HepG2 (cell line): ENCODE data around the gene CTDNEP1. TPM values are rescaled to one million over a fixed set of nuclear protein-coding genes. Genes with fewer than 3 reads are reported as not detected.

ENCODE experiments used
- AHDC1 ChIP-seq: sonication (generic); formaldehyde crosslinking; IDR thresholded peaks from 2 replicates; pipeline ENCODE4 v1.5.1; 2020; ENCODE audit warnings: mild to moderate bottlenecking, missing genetic modification reagents, borderline replicate concordance
- EP300 ChIP-seq, 3 experiments: sonication (generic) in 1 of 3; formaldehyde crosslinking in 1 of 3; IDR thresholded peaks; 2 replicates each; pipeline versions ENCODE4 v1.5.1 to v1.6.1; 2011 to 2020; ENCODE audit warnings: low read depth in 2 of 3, low read length in 2 of 3, borderline replicate concordance in 1 of 3, improper control_type of control experiment in 1 of 3, mild to moderate bottlenecking in 1 of 3, missing genetic modification reagents in 1 of 3, moderate library complexity in 1 of 3
- FOXK1 ChIP-seq: sonication (generic); formaldehyde crosslinking; IDR thresholded peaks from 2 replicates; pipeline ENCODE4 v1.4.0; 2020; ENCODE audit warnings: low read depth, missing genetic modification reagents, borderline replicate concordance
- FOXP1 ChIP-seq, 2 experiments: fragments of 450-650 bp in 1 of 2; IDR thresholded peaks; 2 replicates each; pipeline ENCODE4 v1.6.1; 2017 to 2018; ENCODE audit warnings: antibody characterized with exemption in 1 of 2
- GTF2F1 ChIP-seq: fragments of 150-350 bp; IDR thresholded peaks from 2 replicates; pipeline ENCODE4 v1.6.1; 2014; ENCODE audit warnings: low read length
- RFX5 ChIP-seq: IDR thresholded peaks from 2 replicates; pipeline ENCODE4 v1.6.1; 2011; ENCODE audit warnings: low read depth, low read length, improper control_type of control experiment
- RXRB ChIP-seq: IDR thresholded peaks from 2 replicates; pipeline ENCODE4 v1.6.1; 2016; ENCODE audit warnings: borderline replicate concordance, missing genetic modification reagents, missing compliant biosample characterization
- SNAPC2 ChIP-seq: sonication (generic); formaldehyde crosslinking; IDR thresholded peaks from 2 replicates; pipeline ENCODE4 v1.8.1; 2022; ENCODE audit warnings: mild to moderate bottlenecking, missing genetic modification reagents
- SP140L ChIP-seq: sonication (generic); formaldehyde crosslinking; IDR thresholded peaks from 2 replicates; pipeline ENCODE4 v1.4.0; 2020; ENCODE audit warnings: missing genetic modification reagents, borderline replicate concordance
- SRF ChIP-seq: IDR thresholded peaks from 2 replicates; pipeline ENCODE4 v1.6.1; 2011; ENCODE audit warnings: mild to moderate bottlenecking, low read depth, low read length, moderate library complexity
- ZNF549 ChIP-seq: sonication (generic); formaldehyde crosslinking; IDR thresholded peaks from 2 replicates; pipeline ENCODE4 v1.5.0; 2020; ENCODE audit warnings: missing genetic modification reagents
- ZNF609 ChIP-seq: sonication (generic); formaldehyde crosslinking; IDR thresholded peaks from 2 replicates; pipeline ENCODE4 v1.4.0; 2020; ENCODE audit warnings: mild to moderate bottlenecking, missing genetic modification reagents, borderline replicate concordance
- ZNF720 ChIP-seq: sonication (generic); formaldehyde crosslinking; IDR thresholded peaks from 2 replicates; pipeline ENCODE4 v1.4.0; 2020; ENCODE audit warnings: missing genetic modification reagents
- ZNF841 ChIP-seq: sonication (generic); formaldehyde crosslinking; IDR thresholded peaks from 2 replicates; pipeline ENCODE4 v1.8.1; 2023; ENCODE audit warnings: missing genetic modification reagents, borderline replicate concordance
- ZXDC ChIP-seq: sonication (generic); formaldehyde crosslinking; IDR thresholded peaks from 2 replicates; pipeline ENCODE4 v1.5.0; 2020; ENCODE audit warnings: mild to moderate bottlenecking, missing genetic modification reagents
- polyA plus RNA-seq, 8 experiments: library from polyadenylated mRNA; depleted of rRNA in 3 of 8; stranded (reverse) in 7 of 8; unstranded in 1 of 8; fragments of >200 nt; fragmentation: Illumina TruSeq in 4 of 8; extraction: Trizol in 4 of 8; gene quantifications; 2 replicates each; pipeline versions ENCODE4 v1.2.1 to v1.2.3, GENCODE V29; 2011 to 2016; ENCODE audit warnings: low read depth in 4 of 8, missing spikeins in 1 of 8, mixed read lengths in 1 of 8; ENCODE audit not compliant: insufficient read depth in 1 of 8
- total RNA-seq, 5 experiments: library from RNA; depleted of rRNA; stranded (reverse); fragments of >200 nt; fragmentation: Illumina TruSeq; extraction: Trizol; gene quantifications; 2 replicates each; pipeline ENCODE4 v1.2.3, GENCODE V29; 2016; ENCODE audit warnings: low read depth in 1 of 5

Gene CTDNEP1
- total and polyA plus RNA-seq, 2 of the 13 experiments (the other 11 are each of a cell fraction or from before 2014, with no cell fraction given): 19.8 to 118 TPM

DNA sequence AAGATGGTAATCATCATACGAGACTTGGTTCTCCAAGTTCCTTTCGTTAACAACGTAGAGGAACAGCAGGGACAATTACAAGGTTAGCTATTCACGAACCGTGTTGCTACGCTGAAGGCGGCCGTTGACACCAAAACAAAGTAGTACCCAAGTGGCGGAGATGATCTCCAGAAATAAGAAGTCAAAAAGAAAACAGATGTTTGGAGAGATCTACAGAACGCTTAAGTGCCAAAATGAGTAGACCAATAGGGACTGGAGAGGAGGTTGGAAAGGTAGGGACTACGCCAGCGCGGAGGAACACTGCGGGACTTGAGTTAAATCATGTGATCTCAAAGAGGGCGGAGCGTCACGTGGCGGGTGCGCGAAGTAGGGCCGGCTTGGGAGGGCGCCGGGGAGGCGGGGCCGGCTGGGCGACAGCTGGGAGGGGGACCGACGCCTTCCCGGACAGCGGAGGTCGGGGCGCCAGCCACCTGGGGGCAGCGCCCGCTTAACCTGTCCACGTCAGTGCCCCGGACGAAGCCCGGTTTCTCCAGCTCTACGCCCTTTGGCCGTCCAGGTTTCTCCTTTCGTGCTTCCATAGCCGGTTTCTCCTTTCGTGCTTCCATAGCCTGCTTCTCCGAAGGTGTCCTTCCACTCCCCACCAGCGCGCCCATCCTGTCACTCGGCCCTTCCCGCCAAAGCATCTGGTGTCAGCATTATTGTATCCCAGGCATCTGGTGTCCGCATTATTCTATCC, 8.6 kb downstream of the CTDNEP1 start (continued):
- TF ChIP-seq ZXDC (CRISPR knock-in tag) (0 out of 2 replicates have a peak, but pooled peaks have one; percentile 20), RXRB (peak; percentile 74), GTF2F1 (0 out of 2 replicates have a peak, but pooled peaks have one; percentile 16), ZNF549 (CRISPR knock-in tag) (no peak), EP300 (IDR thresholded peaks at IDR 0.05; ENCODE audit: low read depth in 2 of 2, low read length in 2 of 2) (peak; percentile 48 to 53; a peak in 2 of 4 replicates), EP300 (CRISPR knock-in tag; IDR thresholded peaks at IDR 0.05; ENCODE audit: borderline replicate concordance) (peak; percentile 28; the same call in 1 of the 2 replicates), ZNF841 (CRISPR knock-in tag) (no peak), ZNF609 (peak; percentile 28; the same call in 1 of the 2 replicates), RFX5 (no peak), FOXP1 (IDR thresholded peaks at IDR 0.05) (no peak; the same call in 1 of the 2 replicates), FOXP1 (CRISPR knock-in tag; IDR thresholded peaks at IDR 0.05) (peak; percentile 70; the same call in 1 of the 2 replicates), FOXK1 (CRISPR knock-in tag) (peak; percentile 97), ZNF720 (CRISPR knock-in tag) (no peak), SRF (peak; percentile 25; the same call in 1 of the 2 replicates), SNAPC2 (CRISPR knock-in tag) (no peak), SP140L (CRISPR knock-in tag) (no peak), AHDC1 (CRISPR knock-in tag) (no peak)
